Dendritic cell treated with granulocyte-macrophage colony-stimulating factor and Interleukin-4, amounts not matched to agents 40 ng/mL and 50 ng/mL, for 4 days (primary cell): ENCODE results near the gene PHF14.

ENCODE experiments used
- H3K27ac Mint-ChIP-seq: one replicate; pipeline ENCODE4 v1.8.0; 2022; ENCODE audit warnings: mild to moderate bottlenecking, mixed read lengths
- H3K27me3 Mint-ChIP-seq: one replicate; pipeline ENCODE4 v1.8.0; 2022; ENCODE audit warnings: mild to moderate bottlenecking, mixed read lengths
- H3K36me3 Mint-ChIP-seq: one replicate; pipeline ENCODE4 v1.8.0; 2022; ENCODE audit warnings: low read depth, mixed read lengths
- H3K4me1 Mint-ChIP-seq: one replicate; pipeline ENCODE4 v1.8.0; 2022; ENCODE audit warnings: low read depth, mixed read lengths
- H3K4me3 Mint-ChIP-seq: one replicate; pipeline ENCODE4 v1.8.0; 2022; ENCODE audit warnings: mild to moderate bottlenecking, moderate library complexity, mixed read lengths
- H3K9me3 Mint-ChIP-seq: one replicate; pipeline ENCODE4 v1.8.0; 2022; ENCODE audit warnings: mixed read lengths
- intact Hi-C: fragments of 100-400 bp; cut with micrococcal nuclease; formaldehyde crosslinking; loops from one replicate; pipeline ENCODE4 v1.15.0; 2022

Gene PHF14

DNA sequence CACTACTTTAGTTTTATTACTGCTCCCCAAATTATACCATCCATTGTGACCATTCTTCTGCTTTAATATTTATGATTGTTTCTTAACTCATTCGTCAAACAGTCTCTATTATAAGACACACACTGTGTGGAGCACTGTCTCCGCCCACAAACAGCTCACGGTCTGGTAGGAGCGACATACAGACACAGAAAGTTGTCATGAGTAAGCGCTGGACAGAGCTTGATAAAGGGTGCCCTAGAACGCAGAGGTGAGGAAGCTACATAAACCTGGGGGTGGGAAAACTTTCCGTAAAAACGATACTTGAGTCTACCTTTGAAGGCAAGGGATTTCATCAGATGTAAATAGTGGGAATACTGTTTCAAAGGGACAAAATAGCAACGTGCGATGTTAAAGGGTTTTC, 207.9 kb downstream of the PHF14 start:
- Mint-ChIP-seq H3K27me3 (no peaks in the 10 kb centered on the region), H3K27ac (no peak overlapping the region), H3K9me3 (peaks cover 14% of the 10 kb centered on the region), H3K4me1 (no peaks in the 10 kb centered on the region), H3K4me3 (no peak overlapping the region), H3K36me3 (no peaks in the 10 kb centered on the region)
- intact Hi-C loops = no loop called here

DNA sequence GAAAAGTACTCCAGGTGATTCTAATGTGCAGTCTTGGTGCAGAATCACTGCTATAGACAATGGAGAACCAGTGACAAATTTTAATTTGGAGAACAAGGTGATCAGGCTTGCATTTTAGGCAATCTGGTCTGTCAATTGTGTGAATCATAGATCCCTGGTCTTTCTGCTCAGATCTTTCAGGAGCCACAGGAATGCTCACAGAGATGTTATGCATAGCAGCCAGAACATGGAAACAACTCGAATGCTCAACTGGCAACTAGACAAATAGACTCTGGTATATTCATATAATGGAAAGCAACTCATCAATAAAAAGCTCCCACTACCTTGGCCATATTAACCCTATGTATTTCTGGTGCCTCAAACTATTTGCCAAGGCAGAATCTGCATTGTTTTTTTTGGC, 209.1 kb downstream of the PHF14 start:
- Mint-ChIP-seq H3K27ac (no peak overlapping the region), H3K27me3 (no peaks in the 10 kb centered on the region), H3K9me3 (peaks cover 14% of the 10 kb centered on the region), H3K36me3 (no peaks in the 10 kb centered on the region), H3K4me3 (no peak overlapping the region), H3K4me1 (no peaks in the 10 kb centered on the region)
- intact Hi-C loops = no loop called here

- Mint-ChIP-seq H3K27me3 (no peaks in the 10 kb centered on the region), H3K36me3 (no peaks in the 10 kb centered on the region), H3K4me3 (no peak overlapping the region), H3K27ac (no peak overlapping the region), H3K9me3 (peaks cover 14% of the 10 kb centered on the region), H3K4me1 (no peaks in the 10 kb centered on the region)
- intact Hi-C loops = no loop called here
Measured at GRCh38 chr7:11185179-11185815, 211.6 kb downstream of the PHF14 start.

DNA sequence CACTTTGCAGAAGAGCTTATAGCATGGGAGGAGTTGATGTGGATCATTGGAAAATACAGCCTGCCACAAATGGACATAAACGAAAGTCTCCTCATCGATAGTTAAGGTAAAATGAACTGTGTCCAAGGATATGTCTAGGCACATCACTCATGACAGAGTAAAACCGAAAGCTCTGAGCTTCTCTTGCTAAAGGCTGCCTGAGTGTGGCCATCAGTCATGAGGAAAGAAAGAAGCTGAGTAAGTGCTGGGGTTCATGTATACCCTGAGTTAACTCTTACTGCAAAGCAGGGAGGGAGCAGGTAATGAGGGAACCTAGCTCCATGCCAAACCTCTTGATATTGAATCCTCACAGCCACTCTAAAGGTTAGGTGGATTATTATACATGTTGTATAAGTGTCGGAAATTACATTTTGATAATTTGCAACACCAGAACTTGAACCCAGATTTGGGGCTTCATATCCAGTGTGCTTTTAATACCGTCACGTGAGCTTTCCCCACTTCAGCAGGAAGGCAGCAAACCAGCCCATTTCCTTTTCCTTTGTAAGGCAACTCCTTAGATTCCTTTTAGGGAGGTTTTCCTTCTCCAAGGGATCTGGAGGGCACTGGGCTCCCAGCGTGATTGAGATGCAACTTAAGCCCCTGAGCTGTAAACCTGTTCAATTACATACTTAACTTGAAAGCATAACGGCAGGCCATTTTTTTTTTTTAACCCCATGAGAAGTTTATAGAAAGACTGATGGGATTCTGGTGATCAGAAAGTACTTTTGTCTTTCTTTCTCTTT, 215.0 kb downstream of the PHF14 start:
- Mint-ChIP-seq H3K4me1 (peaks cover 9% of the 10 kb centered on the region), H3K27ac (no peak overlapping the region), H3K27me3 (peaks cover 3% of the 10 kb centered on the region), H3K9me3 (peaks cover 13% of the 10 kb centered on the region), H3K4me3 (no peak overlapping the region), H3K36me3 (no peaks in the 10 kb centered on the region)
- intact Hi-C loops = no loop called here

DNA sequence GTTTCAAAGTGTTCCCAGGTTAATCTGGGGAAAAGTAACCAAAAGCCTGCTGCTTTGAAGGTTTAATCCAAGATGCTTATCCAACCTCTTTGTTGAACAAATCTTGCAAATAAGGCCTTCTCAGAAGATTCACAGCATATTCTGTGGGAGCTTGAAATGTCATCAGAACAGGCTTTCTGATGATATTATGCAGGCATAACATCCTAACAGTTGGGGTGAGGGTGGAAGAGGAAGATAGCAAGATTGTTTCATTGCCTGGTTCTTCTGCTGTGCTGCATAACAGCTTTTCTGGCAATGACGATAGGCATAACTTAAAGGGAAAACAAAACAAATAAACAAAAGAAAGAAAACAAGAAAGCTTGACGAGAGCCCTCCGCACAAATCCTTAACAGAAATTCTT, 217.4 kb downstream of the PHF14 start:
- Mint-ChIP-seq H3K27me3 (peaks cover 3% of the 10 kb centered on the region), H3K4me1 (peaks cover 9% of the 10 kb centered on the region), H3K9me3 (no peaks in the 10 kb centered on the region), H3K27ac (no peak overlapping the region), H3K4me3 (no peak overlapping the region), H3K36me3 (no peaks in the 10 kb centered on the region)
- intact Hi-C loops = no loop called here

DNA sequence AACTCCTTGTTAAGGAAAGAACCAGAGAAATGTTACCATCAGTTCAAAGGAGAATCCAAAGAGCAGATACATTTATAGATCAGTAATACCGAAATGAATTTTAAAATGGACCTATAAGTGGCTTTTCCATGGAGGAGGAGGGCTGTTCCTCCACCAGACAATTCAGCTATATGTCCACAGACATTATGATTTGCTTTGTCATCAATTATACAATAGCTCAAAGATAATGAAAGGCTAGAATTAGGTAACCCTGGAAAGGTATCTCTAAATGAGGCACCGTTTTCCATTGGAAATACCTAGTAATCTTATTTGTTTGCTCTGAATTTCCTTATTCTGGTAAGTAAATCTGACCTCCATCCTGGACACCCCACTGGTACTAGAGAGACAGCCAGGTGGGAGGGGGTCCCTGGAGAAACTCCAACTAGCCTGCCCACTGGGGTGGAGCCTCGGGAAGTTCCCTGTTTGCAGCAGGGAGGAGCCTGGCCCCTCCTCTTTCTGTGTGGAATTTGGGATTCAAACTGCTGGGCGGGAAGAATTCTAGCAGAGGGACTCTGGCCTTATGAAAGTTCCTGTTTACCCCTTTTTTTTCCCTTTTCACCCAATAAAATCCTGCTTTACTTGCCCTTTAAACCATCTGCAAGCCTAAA, 218.0 kb downstream of the PHF14 start:
- no peak overlapping the region for H3K27ac Mint-ChIP-seq
- peaks cover 9% of the 10 kb centered on the region for H3K4me1 Mint-ChIP-seq
- intact Hi-C loops = no loop called here
- H3K9me3 Mint-ChIP-seq = no peaks in the 10 kb centered on the region
- H3K4me3 Mint-ChIP-seq = no peak overlapping the region
- no peaks in the 10 kb centered on the region for H3K36me3 Mint-ChIP-seq
- peaks cover 3% of the 10 kb centered on the region for H3K27me3 Mint-ChIP-seq

DNA sequence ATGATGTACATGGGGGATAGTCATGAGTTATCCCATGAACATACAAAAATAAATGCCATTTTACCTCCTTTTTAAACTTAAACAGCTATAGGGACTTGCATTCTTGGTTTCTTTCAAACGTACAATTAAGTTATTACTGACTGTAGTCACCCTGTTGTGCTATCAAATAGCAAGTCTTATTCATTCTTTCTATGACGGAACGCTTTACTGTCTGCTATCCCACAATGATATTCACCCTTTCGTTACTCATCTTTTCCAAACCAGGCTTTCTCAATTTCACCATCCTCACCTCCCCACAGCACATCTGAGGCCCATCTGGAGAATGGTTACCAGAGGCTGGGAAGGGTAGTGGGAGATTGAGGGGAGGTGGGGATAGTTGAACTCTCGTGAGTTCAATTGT, 218.8 kb downstream of the PHF14 start:
- Mint-ChIP-seq H3K4me3 (no peak overlapping the region), H3K36me3 (no peaks in the 10 kb centered on the region), H3K27ac (no peak overlapping the region), H3K9me3 (no peaks in the 10 kb centered on the region), H3K4me1 (peaks cover 9% of the 10 kb centered on the region), H3K27me3 (peaks cover 3% of the 10 kb centered on the region)
- intact Hi-C loops = no loop called here

DNA sequence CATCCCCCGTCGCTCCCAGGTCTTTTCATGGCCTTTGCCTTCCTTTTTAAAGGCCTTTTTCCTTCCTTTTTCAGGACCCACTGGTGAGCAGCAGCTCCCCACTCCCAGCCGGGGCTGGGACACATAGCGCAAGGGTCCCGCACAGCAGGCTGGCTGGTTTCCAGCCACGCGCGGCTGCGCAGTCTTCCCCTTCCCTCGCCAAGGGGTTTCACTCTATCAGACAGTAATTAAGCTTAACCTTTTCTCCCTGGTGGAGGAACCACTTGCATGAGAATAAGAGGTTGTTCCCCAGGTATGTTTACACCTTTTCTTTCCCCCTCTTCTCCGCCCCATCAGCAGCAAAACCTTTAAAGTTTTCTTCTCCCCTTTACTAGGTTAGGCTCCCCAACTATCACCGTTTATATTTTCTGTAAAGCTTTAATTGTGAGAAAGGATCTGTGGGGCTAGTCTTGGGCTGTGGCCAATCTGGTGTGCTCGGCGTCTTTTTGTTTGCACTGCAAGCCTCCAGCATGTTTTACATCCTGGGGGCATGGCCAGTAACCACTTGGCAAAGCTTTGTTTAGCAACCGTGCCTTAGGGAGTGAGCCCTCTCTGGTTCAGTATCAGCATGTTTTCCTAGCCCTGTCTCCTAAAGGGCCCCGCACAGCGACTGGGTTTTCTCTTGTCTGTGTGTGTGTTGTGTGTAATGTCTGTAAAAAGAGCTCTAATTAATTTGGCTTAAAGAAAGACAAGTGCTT, 219.6 kb downstream of the PHF14 start:
- Mint-ChIP-seq H3K36me3 (no peaks in the 10 kb centered on the region), H3K4me1 (peaks cover 9% of the 10 kb centered on the region), H3K27ac (no peak overlapping the region), H3K9me3 (no peaks in the 10 kb centered on the region), H3K27me3 (peaks cover 3% of the 10 kb centered on the region), H3K4me3 (no peak overlapping the region)
- intact Hi-C loops = no loop called here

- Mint-ChIP-seq H3K27ac (no peak overlapping the region), H3K9me3 (no peaks in the 10 kb centered on the region), H3K36me3 (no peaks in the 10 kb centered on the region), H3K4me3 (no peak overlapping the region), H3K27me3 (peaks cover 3% of the 10 kb centered on the region), H3K4me1 (peaks cover 9% of the 10 kb centered on the region)
- intact Hi-C loops = no loop called here
Measured at GRCh38 chr7:11193888-11194287, 220.2 kb downstream of the PHF14 start.

GRCh38 chr7:11194492-11194891, 220.8 kb downstream of the PHF14 start:
- H3K27me3 Mint-ChIP-seq = peaks cover 3% of the 10 kb centered on the region
- peaks cover 9% of the 10 kb centered on the region for H3K4me1 Mint-ChIP-seq
- intact Hi-C loops = no loop called here
- no peak overlapping the region for H3K4me3 Mint-ChIP-seq
- H3K27ac Mint-ChIP-seq = no peak overlapping the region
- H3K9me3 Mint-ChIP-seq = no peaks in the 10 kb centered on the region
- no peaks in the 10 kb centered on the region for H3K36me3 Mint-ChIP-seq

DNA sequence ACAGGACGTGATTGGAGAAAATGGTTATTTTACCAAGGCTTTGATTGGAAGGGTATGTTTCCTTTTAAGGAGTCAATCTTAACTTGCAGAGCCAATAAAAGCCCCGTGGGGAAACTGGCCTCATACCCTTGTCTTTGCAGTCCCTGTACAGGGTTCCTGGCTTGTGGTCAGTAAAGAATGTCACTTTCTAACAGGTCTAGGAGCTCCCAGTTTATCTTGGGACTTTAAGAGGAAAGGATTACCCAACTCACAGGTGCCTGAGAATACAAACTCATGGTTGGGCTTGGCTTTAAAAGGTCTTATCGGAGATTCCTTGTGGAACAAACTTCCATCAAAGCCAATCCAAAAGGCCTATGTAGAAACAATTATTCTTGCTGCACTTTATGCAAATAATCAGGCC, 221.8 kb downstream of the PHF14 start:
- no peaks in the 10 kb centered on the region for H3K36me3 Mint-ChIP-seq
- H3K27ac Mint-ChIP-seq = no peak overlapping the region
- peaks cover 9% of the 10 kb centered on the region for H3K4me1 Mint-ChIP-seq
- H3K9me3 Mint-ChIP-seq = no peaks in the 10 kb centered on the region
- H3K27me3 Mint-ChIP-seq = peaks cover 3% of the 10 kb centered on the region
- H3K4me3 Mint-ChIP-seq = no peak overlapping the region
- intact Hi-C loops = no loop called here

DNA sequence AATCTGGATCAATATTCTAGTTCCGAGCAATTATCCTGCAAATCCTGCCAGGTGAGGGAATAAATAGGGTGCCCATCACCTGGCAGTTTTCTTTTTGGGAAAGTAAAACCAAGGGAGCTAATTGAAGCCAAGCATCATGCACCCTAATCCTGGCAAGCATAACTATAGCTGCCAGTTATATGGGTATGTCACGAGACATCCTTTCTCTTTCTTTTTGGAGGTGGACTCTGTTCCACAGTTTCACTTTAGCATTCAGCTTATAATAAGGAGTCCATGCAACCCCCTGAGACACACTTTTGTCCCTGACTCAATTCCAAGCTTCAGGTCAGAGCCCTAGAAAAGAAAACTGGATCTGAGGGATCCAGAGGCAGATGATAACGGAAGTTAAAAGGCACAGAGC, 222.5 kb downstream of the PHF14 start:
- H3K36me3 Mint-ChIP-seq = no peaks in the 10 kb centered on the region
- peaks cover 9% of the 10 kb centered on the region for H3K4me1 Mint-ChIP-seq
- H3K27ac Mint-ChIP-seq = no peak overlapping the region
- H3K4me3 Mint-ChIP-seq = no peak overlapping the region
- peaks cover 3% of the 10 kb centered on the region for H3K27me3 Mint-ChIP-seq
- intact Hi-C loops = no loop called here
- H3K9me3 Mint-ChIP-seq = no peaks in the 10 kb centered on the region

DNA sequence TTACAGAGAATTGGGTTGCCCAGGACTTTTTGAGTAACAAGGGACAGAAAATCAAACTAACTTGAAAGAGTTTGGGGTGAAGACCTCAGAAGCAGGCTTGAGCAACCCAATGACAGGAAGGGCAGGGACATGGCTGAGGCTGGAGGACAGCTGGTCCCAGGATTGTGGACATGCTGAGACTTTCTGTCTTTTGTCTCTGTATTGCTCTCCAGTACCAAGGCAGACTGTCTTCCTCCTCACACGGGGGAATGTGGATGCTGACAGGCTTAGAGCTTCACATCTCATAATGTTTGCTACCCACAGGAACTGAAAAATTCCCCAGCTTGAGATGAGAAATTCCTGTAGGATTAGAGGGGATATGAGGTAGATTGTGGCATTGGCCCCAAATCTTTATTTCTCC, 229.6 kb downstream of the PHF14 start:
- Mint-ChIP-seq H3K4me3 (no peak overlapping the region), H3K27me3 (no peaks in the 10 kb centered on the region), H3K27ac (no peak overlapping the region), H3K4me1 (no peaks in the 10 kb centered on the region), H3K9me3 (no peaks in the 10 kb centered on the region), H3K36me3 (no peaks in the 10 kb centered on the region)
- intact Hi-C loops = no loop called here

DNA sequence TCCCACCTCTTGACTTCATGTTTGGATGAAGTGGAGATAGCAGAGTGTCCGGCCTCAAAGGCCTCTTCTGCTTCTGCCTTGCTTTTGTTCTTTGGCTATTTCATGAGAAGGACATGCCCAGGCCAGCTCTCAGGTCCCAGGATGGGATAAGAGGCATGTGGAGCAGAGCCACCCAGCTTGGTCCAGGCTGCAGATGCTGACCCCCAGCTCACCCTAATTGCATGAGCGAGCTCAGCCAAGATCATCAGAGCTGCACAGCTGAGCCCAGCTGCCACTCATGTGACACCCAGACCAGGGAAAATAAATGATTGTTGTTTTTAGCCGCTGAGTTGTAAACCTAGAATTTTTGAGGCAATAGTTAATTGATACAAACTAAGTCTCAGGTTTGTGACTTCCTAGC, 230.0 kb downstream of the PHF14 start:
- Mint-ChIP-seq H3K4me1 (no peaks in the 10 kb centered on the region), H3K9me3 (no peaks in the 10 kb centered on the region), H3K27me3 (no peaks in the 10 kb centered on the region), H3K36me3 (no peaks in the 10 kb centered on the region), H3K4me3 (no peak overlapping the region), H3K27ac (no peak overlapping the region)
- intact Hi-C loops = no loop called here
